DND-41 (cell line): ENCODE measurements around the gene CTNND1.

Source experiments
- CTCF ChIP-seq: IDR thresholded peaks from 2 replicates; pipeline ENCODE4 v1.5.1; 2012; ENCODE audit warnings: borderline replicate concordance, low read length, moderate library complexity, mild to moderate bottlenecking; ENCODE audit not compliant: poor library complexity, severe bottlenecking; ENCODE audit errors: extremely low read depth
- EZH2 ChIP-seq: IDR thresholded peaks from 3 replicates; pipeline ENCODE4 v1.6.1; 2012; ENCODE audit warnings: borderline replicate concordance, low read depth, mild to moderate bottlenecking, moderate library complexity, low read length, inconsistent platforms; ENCODE audit not compliant: severe bottlenecking

- TF ChIP-seq CTCF: no peak
- no peak for TF ChIP-seq EZH2
These were observed 42.9 kb downstream of the CTNND1 start for GRCh38 chr11:57804466-57804865.
